Liver (tissue), 9 donors: Measurements from ENCODE around the gene C2CD4D. TPM values are rescaled to one million over a fixed set of nuclear protein-coding genes. Genes with fewer than 3 reads are reported as not detected.

Source experiments
- DNase-seq: peaks from one replicate; pipeline ENCODE4 v3.0.0-alpha.2; 2017; ENCODE audit warnings: low spot score
- H3K27ac ChIP-seq, 2 donors: one replicate each; pipeline ENCODE4 v1.7.0; 2013; ENCODE audit warnings: inconsistent platforms in 2 of 2, low read length in 2 of 2, control low read depth in 1 of 2, low read depth in 1 of 2, mild to moderate bottlenecking in 1 of 2
- H3K27me3 ChIP-seq, 4 donors: one replicate each; pipeline versions ENCODE4 v1.6.1 to v1.7.0; 2013; ENCODE audit warnings: low read length in 3 of 4, inconsistent platforms in 1 of 4, mild to moderate bottlenecking in 1 of 4, moderate library complexity in 1 of 4; ENCODE audit not compliant: control insufficient read depth in 4 of 4, insufficient read depth in 4 of 4
- H3K36me3 ChIP-seq, 4 donors: one replicate each; pipeline versions ENCODE4 v1.6.1 to v1.7.0; 2013; ENCODE audit warnings: low read length in 3 of 4, mild to moderate bottlenecking in 3 of 4, low read depth in 1 of 4, moderate library complexity in 1 of 4; ENCODE audit not compliant: control insufficient read depth in 4 of 4, insufficient read depth in 3 of 4
- H3K4me1 ChIP-seq, 4 donors: one replicate each; pipeline versions ENCODE4 v1.6.1 to v1.7.0; 2013; ENCODE audit warnings: low read length in 3 of 4, mild to moderate bottlenecking in 3 of 4, moderate library complexity in 1 of 4; ENCODE audit not compliant: control insufficient read depth in 4 of 4, insufficient read depth in 4 of 4
- H3K4me3 ChIP-seq, 3 donors: one replicate each; pipeline versions ENCODE4 v1.6.1 to v1.7.0; 2013; ENCODE audit warnings: low read length in 3 of 3, control low read depth in 1 of 3, low read depth in 1 of 3, mild to moderate bottlenecking in 1 of 3
- H3K9ac ChIP-seq, 2 donors: one replicate each; pipeline ENCODE4 v1.7.0; 2013; ENCODE audit warnings: low read length in 2 of 2, mild to moderate bottlenecking in 2 of 2, moderate library complexity in 2 of 2, control low read depth in 1 of 2, low read depth in 1 of 2
- H3K9me3 ChIP-seq, 4 donors: one replicate each; pipeline versions ENCODE4 v1.6.1 to v1.7.0; 2013; ENCODE audit warnings: low read length in 3 of 4; ENCODE audit not compliant: control insufficient read depth in 4 of 4
- ATF3 ChIP-seq: IDR thresholded peaks from 2 replicates; pipeline ENCODE4 v1.6.1; 2016; ENCODE audit warnings: antibody characterized with exemption
- EGR1 ChIP-seq, 2 donors: IDR thresholded peaks; 2 replicates each; pipeline ENCODE4 v1.6.1; 2016 to 2018; ENCODE audit warnings: antibody characterized with exemption in 2 of 2, low read depth in 2 of 2
- FOXA1 ChIP-seq: IDR thresholded peaks from 2 replicates; pipeline ENCODE4 v1.6.1; 2016; ENCODE audit warnings: antibody characterized with exemption
- GABPA ChIP-seq, 2 donors: IDR thresholded peaks in 1 of 2; conservative IDR thresholded peaks in 1 of 2; 2 replicates each; pipeline ENCODE4 v1.6.1; 2016; ENCODE audit warnings: antibody characterized with exemption in 2 of 2, mild to moderate bottlenecking in 1 of 2, moderate library complexity in 1 of 2
- HNF4A ChIP-seq, 2 donors: conservative IDR thresholded peaks; 2 replicates each; pipeline ENCODE4 v1.6.1; 2016; ENCODE audit warnings: antibody characterized with exemption in 2 of 2, mild to moderate bottlenecking in 2 of 2
- HNF4G ChIP-seq: IDR thresholded peaks from 2 replicates; pipeline ENCODE4 v1.6.1; 2016; ENCODE audit warnings: antibody characterized with exemption
- JUND ChIP-seq, 2 donors: IDR thresholded peaks; 2 replicates each; pipeline ENCODE4 v1.6.1; 2016; ENCODE audit warnings: antibody characterized with exemption in 2 of 2
- NR2F2 ChIP-seq: IDR thresholded peaks from 2 replicates; pipeline ENCODE4 v1.6.1; 2016; ENCODE audit warnings: antibody characterized with exemption
- RXRA ChIP-seq, 2 donors: IDR thresholded peaks; 2 replicates each; pipeline ENCODE4 v1.6.1; 2017 to 2018; ENCODE audit warnings: antibody characterized with exemption in 2 of 2, mild to moderate bottlenecking in 1 of 2
- TAF1 ChIP-seq: conservative IDR thresholded peaks from 2 replicates; pipeline ENCODE4 v1.6.1; 2016; ENCODE audit warnings: antibody characterized with exemption, mild to moderate bottlenecking
- YY1 ChIP-seq: IDR thresholded peaks from 2 replicates; pipeline ENCODE4 v1.6.1; 2016; ENCODE audit warnings: antibody characterized with exemption, mild to moderate bottlenecking
- ZBTB33 ChIP-seq: IDR thresholded peaks from 2 replicates; pipeline ENCODE4 v1.6.1; 2016; ENCODE audit warnings: antibody characterized with exemption
- WGBS: extraction: QIAGEN DNeasy Blood & Tissue Kit; methylation state at CpG from one replicate; pipeline ENCODE4 v1.1.7; 2013; 5-methylcytosine and 5-hydroxymethylcytosine counted together
- polyA plus RNA-seq, 2 donors: library from polyadenylated mRNA; stranded (reverse) in 1 of 2; unstranded in 1 of 2; fragments of 200-250 nt in 1 of 2; fragments of >200 nt in 1 of 2; fragmentation: Nextera tagmentation in 1 of 2; extraction: Ambion mirVana in 1 of 2; gene quantifications; one replicate each; pipeline versions ENCODE4 v1.2.1 to v1.2.3, GENCODE V29; 2013 to 2015
- total RNA-seq, 2 donors: library from RNA; depleted of rRNA; stranded (reverse); fragments of >200 nt; gene quantifications; one replicate each; pipeline ENCODE4 v1.2.3, GENCODE V29; 2014
- TF ChIP-seq, protein P1 (sequence below): IDR thresholded peaks from 2 replicates; pipeline ENCODE4 v1.6.1; 2016; ENCODE audit warnings: antibody characterized with exemption
- TF ChIP-seq, protein P2 (sequence below): IDR thresholded peaks from 2 replicates; pipeline ENCODE4 v1.6.1; 2016; ENCODE audit warnings: antibody characterized with exemption, mild to moderate bottlenecking
- donor health status: healthy.
- donor health status: healthy.
- donor health status: healthy.
- donor health status: healthy.
- donor health status: healthy.

C2CD4D gene
- total and polyA plus RNA-seq, 4 donors: 0.02 to 0.08 TPM; not detected in 2

- TF ChIP-seq GABPA (IDR thresholded peaks at IDR 0.05 in 1 of 2, conservative IDR thresholded peaks at IDR 0.05 in 1 of 2) (no peak), JUND (IDR thresholded peaks at IDR 0.05) (no peak), YY1 (no peak)
Measured at GRCh38 chr1:151843398-151843797, 3.8 kb upstream of the C2CD4D start (continued).

GRCh38 chr1:151841141-151841540 lies 1.5 kb upstream of the C2CD4D start:
- H3K4me1 ChIP-seq: peaks cover 20 to 36% (median 22%) of the 10 kb centered on the region in 4 donors
- no peak overlapping the region for H3K4me3 ChIP-seq
- H3K9me3 ChIP-seq: no peaks in the 10 kb centered on the region
- 93% methylated on average over 2 of the region's 2 CpGs for WGBS
- H3K27ac ChIP-seq: no peak overlapping the region
- no peak for TF ChIP-seq ZBTB33
- no peak for TF ChIP-seq HNF4A (conservative IDR thresholded peaks at IDR 0.05)
- no peak for TF ChIP-seq NR2F2
- no peaks in the 10 kb centered on the region for H3K27me3 ChIP-seq
- no peaks in the 10 kb centered on the region for H3K36me3 ChIP-seq
- no peak overlapping the region for H3K9ac ChIP-seq
- DNase-seq: no peak

DNA sequence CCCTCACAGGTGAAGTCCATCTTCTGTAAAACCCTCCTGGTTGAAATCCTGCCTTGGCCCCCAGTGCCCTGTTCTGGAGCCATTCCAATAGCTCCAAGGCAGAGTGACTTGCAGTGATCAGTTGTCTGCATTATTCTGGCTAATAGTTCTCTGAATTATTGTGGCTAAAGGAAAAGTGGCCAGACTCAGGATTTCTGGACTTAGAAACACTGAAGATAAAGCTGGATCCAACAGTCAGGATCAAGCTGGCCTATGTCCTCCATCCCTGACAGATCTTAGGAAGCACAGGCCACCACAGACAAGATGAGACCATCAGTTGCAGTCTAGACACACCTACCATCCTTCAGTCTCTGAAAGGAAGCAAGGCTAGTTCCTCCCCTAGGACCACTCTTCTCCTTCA lies 801 bp upstream of the C2CD4D start:
- DNase-seq: no peak
- Histone ChIP-seq H3K4me3 (no peak overlapping the region), H3K36me3 (no peaks in the 10 kb centered on the region), H3K27ac (peak overlapping the region in 1 of 2 donors; percentile 40), H3K9me3 (no peaks in the 10 kb centered on the region), H3K27me3 (no peaks in the 10 kb centered on the region), H3K4me1 (peaks cover 24 to 43% (median 28%) of the 10 kb centered on the region in 4 donors), H3K9ac (no peak overlapping the region)
- no peak for TF ChIP-seq ZBTB33
- TF ChIP-seq, protein P1, sequence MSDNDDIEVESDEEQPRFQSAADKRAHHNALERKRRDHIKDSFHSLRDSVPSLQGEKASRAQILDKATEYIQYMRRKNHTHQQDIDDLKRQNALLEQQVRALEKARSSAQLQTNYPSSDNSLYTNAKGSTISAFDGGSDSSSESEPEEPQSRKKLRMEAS: no peak
- TF ChIP-seq TAF1: no peak
- no peak for TF ChIP-seq EGR1 (IDR thresholded peaks at IDR 0.05; ENCODE audit: low read depth in 2 of 2)
- TF ChIP-seq GABPA (IDR thresholded peaks at IDR 0.05 in 1 of 2, conservative IDR thresholded peaks at IDR 0.05 in 1 of 2): no peak
- no peak for TF ChIP-seq JUND (IDR thresholded peaks at IDR 0.05)
- no peak for TF ChIP-seq YY1
- no peak for TF ChIP-seq ATF3
- TF ChIP-seq HNF4A (conservative IDR thresholded peaks at IDR 0.05): no peak
- no peak for TF ChIP-seq FOXA1
- no peak for TF ChIP-seq RXRA (IDR thresholded peaks at IDR 0.05)
- no peak for TF ChIP-seq HNF4G
- TF ChIP-seq, protein P2, sequence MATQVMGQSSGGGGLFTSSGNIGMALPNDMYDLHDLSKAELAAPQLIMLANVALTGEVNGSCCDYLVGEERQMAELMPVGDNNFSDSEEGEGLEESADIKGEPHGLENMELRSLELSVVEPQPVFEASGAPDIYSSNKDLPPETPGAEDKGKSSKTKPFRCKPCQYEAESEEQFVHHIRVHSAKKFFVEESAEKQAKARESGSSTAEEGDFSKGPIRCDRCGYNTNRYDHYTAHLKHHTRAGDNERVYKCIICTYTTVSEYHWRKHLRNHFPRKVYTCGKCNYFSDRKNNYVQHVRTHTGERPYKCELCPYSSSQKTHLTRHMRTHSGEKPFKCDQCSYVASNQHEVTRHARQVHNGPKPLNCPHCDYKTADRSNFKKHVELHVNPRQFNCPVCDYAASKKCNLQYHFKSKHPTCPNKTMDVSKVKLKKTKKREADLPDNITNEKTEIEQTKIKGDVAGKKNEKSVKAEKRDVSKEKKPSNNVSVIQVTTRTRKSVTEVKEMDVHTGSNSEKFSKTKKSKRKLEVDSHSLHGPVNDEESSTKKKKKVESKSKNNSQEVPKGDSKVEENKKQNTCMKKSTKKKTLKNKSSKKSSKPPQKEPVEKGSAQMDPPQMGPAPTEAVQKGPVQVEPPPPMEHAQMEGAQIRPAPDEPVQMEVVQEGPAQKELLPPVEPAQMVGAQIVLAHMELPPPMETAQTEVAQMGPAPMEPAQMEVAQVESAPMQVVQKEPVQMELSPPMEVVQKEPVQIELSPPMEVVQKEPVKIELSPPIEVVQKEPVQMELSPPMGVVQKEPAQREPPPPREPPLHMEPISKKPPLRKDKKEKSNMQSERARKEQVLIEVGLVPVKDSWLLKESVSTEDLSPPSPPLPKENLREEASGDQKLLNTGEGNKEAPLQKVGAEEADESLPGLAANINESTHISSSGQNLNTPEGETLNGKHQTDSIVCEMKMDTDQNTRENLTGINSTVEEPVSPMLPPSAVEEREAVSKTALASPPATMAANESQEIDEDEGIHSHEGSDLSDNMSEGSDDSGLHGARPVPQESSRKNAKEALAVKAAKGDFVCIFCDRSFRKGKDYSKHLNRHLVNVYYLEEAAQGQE: no peak
